C4-2B (cell line): ENCODE results near the gene TMUB2.

ENCODE experiments used
- H3K27ac ChIP-seq: fragments of 450-650 bp; 2 replicates; pipeline ENCODE4 v1.5.1; 2017
- ZFX ChIP-seq: fragments of 450-650 bp; IDR thresholded peaks from 2 replicates; pipeline ENCODE4 v1.6.1; 2017
- TF ChIP-seq, protein P1 (sequence below): fragments of 450-650 bp; conservative IDR thresholded peaks from 2 replicates; pipeline ENCODE4 v1.5.1; 2017; ENCODE audit warnings: mild to moderate bottlenecking

The TMUB2 gene

DNA sequence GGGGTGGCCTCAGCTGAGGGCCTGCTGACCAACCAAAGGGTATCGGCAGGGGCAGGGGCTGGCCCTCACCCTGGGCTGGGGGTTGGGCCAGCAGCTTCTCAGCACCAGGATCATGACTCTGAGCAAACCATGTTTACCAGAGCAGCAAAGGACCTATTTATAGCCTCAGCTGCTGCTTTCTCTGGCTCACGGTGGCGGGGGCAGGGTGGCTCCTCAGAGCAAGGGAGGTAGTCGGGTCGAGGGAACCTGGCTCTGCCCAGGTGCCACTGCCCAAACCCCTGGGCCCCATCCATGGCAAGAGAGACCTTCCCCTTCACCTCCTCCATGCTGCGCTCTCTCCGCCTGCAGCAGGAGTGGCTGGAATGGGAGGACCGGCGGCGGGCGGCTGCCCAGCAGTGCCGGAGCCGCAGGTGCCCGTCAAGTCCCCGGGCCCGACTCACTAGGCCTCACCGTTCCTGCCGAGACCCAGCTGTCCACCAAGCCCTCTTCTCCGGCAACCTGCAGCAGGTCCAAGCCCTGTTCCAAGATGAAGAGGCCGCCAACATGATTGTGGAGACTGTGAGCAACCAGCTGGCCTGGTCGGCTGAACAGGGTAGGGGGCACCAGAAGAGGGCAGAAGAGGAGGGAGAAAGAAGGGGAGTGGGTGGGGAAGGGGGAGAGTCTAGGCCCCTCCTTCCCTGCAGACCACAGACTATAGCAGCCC, 16.1 kb upstream of the TMUB2 start, which contains the start of gene ASB16:
Gene ASB16, plus strand, starts transcription at position 206 of the 703 bp plus-strand sequence. Its CDS starts 86 bp downstream, at position 292.
- H3K27ac ChIP-seq: no peak within 1 kb of the TSS
- no peak for TF ChIP-seq ZFX
- TF ChIP-seq, protein P1, sequence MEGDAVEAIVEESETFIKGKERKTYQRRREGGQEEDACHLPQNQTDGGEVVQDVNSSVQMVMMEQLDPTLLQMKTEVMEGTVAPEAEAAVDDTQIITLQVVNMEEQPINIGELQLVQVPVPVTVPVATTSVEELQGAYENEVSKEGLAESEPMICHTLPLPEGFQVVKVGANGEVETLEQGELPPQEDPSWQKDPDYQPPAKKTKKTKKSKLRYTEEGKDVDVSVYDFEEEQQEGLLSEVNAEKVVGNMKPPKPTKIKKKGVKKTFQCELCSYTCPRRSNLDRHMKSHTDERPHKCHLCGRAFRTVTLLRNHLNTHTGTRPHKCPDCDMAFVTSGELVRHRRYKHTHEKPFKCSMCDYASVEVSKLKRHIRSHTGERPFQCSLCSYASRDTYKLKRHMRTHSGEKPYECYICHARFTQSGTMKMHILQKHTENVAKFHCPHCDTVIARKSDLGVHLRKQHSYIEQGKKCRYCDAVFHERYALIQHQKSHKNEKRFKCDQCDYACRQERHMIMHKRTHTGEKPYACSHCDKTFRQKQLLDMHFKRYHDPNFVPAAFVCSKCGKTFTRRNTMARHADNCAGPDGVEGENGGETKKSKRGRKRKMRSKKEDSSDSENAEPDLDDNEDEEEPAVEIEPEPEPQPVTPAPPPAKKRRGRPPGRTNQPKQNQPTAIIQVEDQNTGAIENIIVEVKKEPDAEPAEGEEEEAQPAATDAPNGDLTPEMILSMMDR: no peak

DNA sequence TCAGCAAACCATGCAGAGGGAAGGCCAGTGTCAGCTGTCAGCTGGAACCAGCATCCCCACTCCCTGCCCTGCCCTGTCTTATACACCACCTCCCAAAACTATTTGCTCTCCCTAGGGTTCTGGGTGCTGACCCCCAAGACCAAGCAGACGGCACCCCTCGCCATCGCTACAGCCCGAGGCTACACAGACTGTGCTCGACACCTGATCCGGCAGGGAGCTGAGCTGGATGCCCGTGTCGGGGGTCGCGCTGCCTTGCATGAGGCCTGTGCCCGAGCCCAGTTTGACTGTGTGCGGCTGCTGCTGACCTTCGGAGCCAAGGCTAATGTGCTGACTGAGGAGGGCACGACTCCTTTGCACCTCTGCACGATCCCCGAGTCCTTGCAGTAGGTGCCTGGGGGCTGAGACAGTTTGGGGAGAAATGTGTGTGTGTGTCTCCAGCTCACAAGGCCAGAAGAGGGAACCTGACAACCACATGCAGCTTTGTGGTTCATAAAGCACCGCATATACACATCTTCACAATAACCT, 14.8 kb upstream of the TMUB2 start:
- no peak for TF ChIP-seq ZFX
- TF ChIP-seq, protein P1: no peak
- H3K27ac ChIP-seq: no peak overlapping the region

DNA sequence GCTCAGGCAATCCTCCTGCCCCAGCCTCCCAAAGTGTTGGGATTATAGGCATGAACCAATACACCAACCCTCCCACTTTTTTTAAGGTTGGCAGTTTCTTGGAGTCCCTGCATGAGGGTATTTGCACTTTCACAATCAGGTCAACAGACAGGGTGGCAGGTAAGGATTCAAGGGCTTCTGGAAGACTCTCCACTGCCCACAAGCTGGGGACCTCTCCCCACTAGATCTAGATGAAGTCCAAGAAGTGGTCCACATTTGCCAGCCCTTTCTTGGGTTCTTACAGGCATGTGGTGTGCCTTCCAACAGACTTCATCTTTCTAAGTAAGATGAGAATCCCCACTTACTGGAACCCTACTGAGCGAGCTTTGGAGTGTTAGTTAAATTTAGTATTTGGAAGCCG, 12.3 kb upstream of the TMUB2 start:
- TF ChIP-seq ZFX: no peak
- TF ChIP-seq, protein P1: no peak
- H3K27ac ChIP-seq: no peak overlapping the region

DNA sequence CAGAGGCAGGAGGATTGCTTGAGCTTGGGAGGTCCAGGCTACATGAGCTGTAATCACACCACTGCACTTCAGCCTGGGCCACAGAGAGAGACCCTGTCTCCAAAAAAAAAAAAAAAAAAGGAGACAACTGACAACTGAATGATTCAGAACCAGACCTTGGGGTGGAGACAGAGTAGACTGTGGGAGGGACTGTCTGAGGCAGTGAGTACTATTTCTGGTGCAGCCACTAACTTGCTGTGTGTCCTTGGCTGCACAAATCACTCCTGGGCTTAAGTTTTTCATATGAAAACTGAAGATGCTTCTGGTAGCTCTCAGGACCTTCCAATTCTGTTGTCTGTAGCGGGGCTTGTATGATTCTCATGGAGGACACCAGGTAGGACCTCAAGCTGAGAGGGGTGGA, 10.5 kb upstream of the TMUB2 start:
- H3K27ac ChIP-seq: no peak overlapping the region

DNA sequence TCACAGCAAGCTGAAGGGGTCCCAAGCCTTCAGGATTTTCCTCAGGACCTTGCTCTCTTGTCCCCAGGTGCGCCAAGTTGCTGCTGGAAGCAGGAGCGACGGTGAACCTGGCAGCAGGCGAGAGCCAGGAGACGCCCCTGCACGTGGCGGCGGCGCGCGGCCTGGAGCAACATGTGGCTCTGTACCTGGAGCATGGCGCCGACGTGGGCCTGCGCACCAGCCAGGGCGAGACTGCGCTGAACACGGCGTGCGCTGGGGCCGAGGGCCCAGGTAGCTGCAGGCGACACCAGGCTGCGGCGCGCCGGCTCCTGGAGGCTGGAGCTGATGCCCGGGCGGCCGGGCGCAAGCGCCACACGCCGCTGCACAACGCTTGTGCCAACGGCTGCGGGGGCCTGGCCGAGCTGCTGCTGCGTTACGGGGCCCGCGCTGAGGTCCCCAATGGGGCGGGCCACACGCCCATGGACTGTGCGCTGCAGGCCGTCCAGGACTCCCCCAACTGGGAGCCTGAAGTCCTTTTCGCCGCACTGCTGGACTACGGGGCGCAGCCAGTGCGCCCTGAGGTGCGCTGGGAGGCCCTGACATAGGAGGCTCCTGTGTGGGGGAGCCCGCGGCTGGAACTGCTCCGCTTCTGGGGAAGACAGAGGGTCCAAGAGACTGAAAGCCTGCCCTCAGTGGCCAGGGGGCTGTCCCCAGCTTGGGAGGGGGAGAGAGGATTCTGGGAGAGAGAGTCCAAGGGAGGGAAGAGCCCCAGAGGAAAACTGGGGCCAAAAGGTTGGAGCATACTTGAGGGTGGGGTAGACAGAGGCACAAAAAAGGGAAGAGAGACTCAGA, 9.9 kb upstream of the TMUB2 start:
- H3K27ac ChIP-seq: no peak overlapping the region
- TF ChIP-seq ZFX: no peak
- TF ChIP-seq, protein P1: no peak

More for the DNA sequence above, 10.5 kb upstream of the TMUB2 start:
- no peak for TF ChIP-seq ZFX
- TF ChIP-seq, protein P1: no peak

DNA sequence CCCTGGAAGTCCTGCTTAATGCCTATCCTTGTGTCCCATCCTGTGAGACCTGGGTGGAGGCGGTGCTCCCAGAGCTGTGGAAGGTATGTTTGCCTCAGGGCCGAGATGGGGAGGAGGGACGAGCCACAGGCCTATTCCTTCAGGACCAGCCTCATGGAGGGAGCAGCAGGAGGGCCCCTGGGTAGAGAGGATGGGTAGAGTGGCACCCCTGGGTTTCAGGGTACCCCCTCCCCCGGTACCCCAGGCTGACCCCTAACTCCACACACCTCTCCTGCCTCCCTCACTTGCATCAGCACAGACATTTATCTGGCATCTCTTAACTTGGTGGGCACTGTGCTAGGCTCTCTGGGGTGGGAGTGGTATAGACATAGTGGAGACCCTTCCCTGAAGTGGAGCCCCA, 9.1 kb upstream of the TMUB2 start:
- no peak for TF ChIP-seq ZFX
- no peak overlapping the region for H3K27ac ChIP-seq

DNA sequence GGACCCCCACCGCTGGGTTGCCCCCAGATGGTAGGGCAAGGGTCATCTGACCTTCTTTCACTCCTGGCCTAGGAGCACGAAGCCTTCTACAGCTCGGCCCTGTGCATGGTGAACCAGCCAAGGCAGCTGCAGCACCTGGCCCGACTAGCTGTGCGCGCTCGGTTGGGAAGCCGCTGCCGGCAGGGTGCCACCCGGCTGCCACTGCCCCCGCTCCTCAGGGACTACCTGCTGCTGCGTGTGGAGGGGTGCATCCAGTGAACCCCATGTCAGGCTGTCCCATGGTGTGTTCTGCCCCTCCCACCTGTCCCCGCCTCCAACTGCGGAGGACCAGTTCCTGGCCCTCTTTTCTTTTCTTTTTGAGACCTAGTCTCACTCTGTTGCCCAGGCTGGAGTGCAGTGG, 8.6 kb upstream of the TMUB2 start:
- H3K27ac ChIP-seq: no peak overlapping the region
- TF ChIP-seq, protein P1: no peak
- no peak for TF ChIP-seq ZFX
